GM12873 (cell line): ENCODE data around the gene KLHL24.

Experiments
- CTCF ChIP-seq: IDR thresholded peaks from 2 replicates; pipeline ENCODE4 v1.5.1; 2012; ENCODE audit warnings: low read depth, mild to moderate bottlenecking, moderate library complexity, low read length, control low read depth; ENCODE audit not compliant: insufficient read depth; ENCODE audit errors: missing control alignments

The KLHL24 gene

GRCh38 chr3:183594636-183595035, 40.8 kb upstream of the KLHL24 start:
- no peak for TF ChIP-seq CTCF

GRCh38 chr3:183597959-183598358, 37.5 kb upstream of the KLHL24 start:
- no peak for TF ChIP-seq CTCF

GRCh38 chr3:183613366-183614285, 21.8 kb upstream of the KLHL24 start:
- TF ChIP-seq CTCF = no peak

- no peak for TF ChIP-seq CTCF
These were observed 16.9 kb upstream of the KLHL24 start for GRCh38 chr3:183618542-183618941.

- TF ChIP-seq CTCF = no peak
These were observed 16.4 kb upstream of the KLHL24 start for GRCh38 chr3:183619010-183619409.

- TF ChIP-seq CTCF = no peak
These were observed 15.7 kb upstream of the KLHL24 start for GRCh38 chr3:183619624-183620251.

- no peak for TF ChIP-seq CTCF
These were observed 15.2 kb upstream of the KLHL24 start for GRCh38 chr3:183620252-183620628.
